ENCODE measurements around the gene NEGR1. TPM values are rescaled to one million over a fixed set of nuclear protein-coding genes. Genes with fewer than 3 reads are reported as not detected.
A peak's percentile ranks its signal among the peaks of the same experiment; 100 is the strongest.

The NEGR1 gene
- total RNA-seq, 1 experiment from 2014 or later = 0.23 TPM

DNA sequence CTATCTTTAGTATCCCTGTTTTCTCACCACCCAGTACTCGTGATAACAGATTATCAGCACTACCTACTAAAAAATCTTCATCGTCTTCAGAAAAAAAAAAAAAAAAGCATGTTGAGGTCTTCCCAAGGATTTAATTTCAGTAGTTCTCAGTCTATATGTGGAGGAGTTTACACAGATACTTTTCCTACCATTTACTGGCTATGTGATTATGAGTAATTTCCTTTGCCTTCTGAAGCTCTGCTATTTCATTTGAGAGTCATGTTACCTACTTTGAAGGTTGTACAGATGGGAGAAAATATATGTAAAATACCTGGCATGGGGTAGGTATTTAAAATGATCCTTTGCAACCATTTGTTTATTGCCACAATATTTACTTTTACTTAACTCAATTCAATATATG is 399.7 kb downstream of the NEGR1 start:
- Histone ChIP-seq H3K27me3 (no peaks in the 10 kb centered on the region), H3K36me3 (no peaks in the 10 kb centered on the region), H3K4me3 (no peak overlapping the region), H3K9me3 (no peaks in the 10 kb centered on the region)
- DNase-seq = no peak

DNA sequence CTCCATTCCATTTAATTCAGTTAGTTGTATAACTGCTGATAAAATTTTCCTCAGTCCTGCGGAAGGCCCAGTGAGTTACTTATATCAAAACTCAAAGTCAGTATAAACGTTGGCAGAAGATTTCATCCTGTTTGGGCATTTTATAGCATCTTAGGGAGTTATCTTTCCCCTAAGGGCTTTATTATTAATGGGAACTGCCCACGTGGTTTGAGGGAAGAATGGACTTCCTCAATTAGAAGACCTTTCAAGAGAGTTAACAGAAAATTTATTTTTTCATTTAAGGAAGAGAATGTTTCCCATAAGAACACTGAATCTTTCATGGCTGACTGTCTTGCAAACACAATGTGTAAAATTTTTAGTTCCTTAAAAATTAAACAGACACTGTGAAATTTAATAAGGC is 400.1 kb downstream of the NEGR1 start:
- no peak for DNase-seq
- Histone ChIP-seq H3K36me3 (no peaks in the 10 kb centered on the region), H3K4me3 (no peak overlapping the region)

GRCh38 chr1:71881611-71882010 is 400.7 kb downstream of the NEGR1 start:
- no peaks in the 10 kb centered on the region for H3K27me3 ChIP-seq
- no peak for DNase-seq
- H3K36me3 ChIP-seq = no peaks in the 10 kb centered on the region
- no peak overlapping the region for H3K4me3 ChIP-seq
- no peaks in the 10 kb centered on the region for H3K9me3 ChIP-seq

More for the DNA sequence above, 400.1 kb downstream of the NEGR1 start:
- H3K9me3 ChIP-seq = no peaks in the 10 kb centered on the region
- no peaks in the 10 kb centered on the region for H3K27me3 ChIP-seq

- H3K27me3 ChIP-seq = no peaks in the 10 kb centered on the region
- H3K9me3 ChIP-seq = no peaks in the 10 kb centered on the region
- no peaks in the 10 kb centered on the region for H3K36me3 ChIP-seq
- DNase-seq = no peak
- H3K4me3 ChIP-seq = no peak overlapping the region
Observed at GRCh38 chr1:71869326-71869725, 413.0 kb downstream of the NEGR1 start.

DNA sequence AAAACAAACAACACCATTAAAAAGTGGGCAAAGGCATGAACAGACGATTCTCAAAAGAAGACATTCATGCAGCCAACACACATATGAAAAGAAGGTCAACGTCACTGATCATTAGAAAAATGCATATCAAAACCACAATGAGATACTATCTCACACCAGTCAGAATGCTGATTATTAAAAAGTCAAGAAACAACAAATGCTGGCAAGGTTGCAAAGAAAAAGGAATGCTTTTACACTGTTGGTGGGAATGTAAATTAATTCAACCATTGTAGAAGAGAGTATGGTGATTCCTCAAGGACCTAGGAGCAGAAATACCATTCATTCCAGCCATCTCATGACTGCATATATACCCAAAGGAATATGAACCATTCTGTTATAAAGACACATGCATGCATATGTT is 419.6 kb downstream of the NEGR1 start:
- no peak overlapping the region for H3K4me3 ChIP-seq
- DNase-seq = no peak
- no peaks in the 10 kb centered on the region for H3K9me3 ChIP-seq
- H3K27me3 ChIP-seq = no peaks in the 10 kb centered on the region
- H3K36me3 ChIP-seq = no peaks in the 10 kb centered on the region

DNA sequence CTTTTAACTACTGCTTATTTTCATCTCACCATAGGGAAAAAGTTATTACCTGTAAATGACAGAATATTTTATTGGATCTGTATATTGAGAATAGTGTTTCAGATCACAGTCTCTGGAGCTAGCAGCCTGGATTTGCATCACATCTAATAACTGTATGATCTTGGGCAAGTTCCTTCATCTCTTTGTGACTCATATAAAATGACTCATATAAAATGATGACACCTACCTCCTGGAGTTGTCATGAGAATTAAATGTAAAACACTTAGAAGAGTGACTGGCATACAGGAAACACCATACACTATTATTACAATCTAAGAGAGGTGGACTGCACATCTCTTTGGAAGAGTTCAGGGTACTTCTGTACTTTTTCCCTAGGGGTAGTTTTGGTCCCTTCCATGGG is 421.3 kb downstream of the NEGR1 start:
- no peaks in the 10 kb centered on the region for H3K36me3 ChIP-seq
- H3K9me3 ChIP-seq = no peaks in the 10 kb centered on the region
- H3K27me3 ChIP-seq = no peaks in the 10 kb centered on the region
- H3K4me3 ChIP-seq = no peak overlapping the region
- no peak for DNase-seq

GRCh38 chr1:71859806-71860205 is 422.5 kb downstream of the NEGR1 start:
- Histone ChIP-seq H3K27me3 (no peaks in the 10 kb centered on the region), H3K36me3 (no peaks in the 10 kb centered on the region)
- no peak for DNase-seq

GRCh38 chr1:71857862-71858261 is 424.5 kb downstream of the NEGR1 start:
- no peak for DNase-seq
- H3K4me3 ChIP-seq = no peak overlapping the region
- H3K27me3 ChIP-seq = no peaks in the 10 kb centered on the region
- H3K36me3 ChIP-seq = no peaks in the 10 kb centered on the region
- H3K9me3 ChIP-seq = no peaks in the 10 kb centered on the region

More at GRCh38 chr1:71859806-71860205, 422.5 kb downstream of the NEGR1 start:
- Histone ChIP-seq H3K9me3 (no peaks in the 10 kb centered on the region), H3K4me3 (no peak overlapping the region)

- Histone ChIP-seq H3K36me3 (no peaks in the 10 kb centered on the region), H3K4me3 (no peak overlapping the region), H3K27me3 (no peaks in the 10 kb centered on the region), H3K9me3 (no peaks in the 10 kb centered on the region)
- DNase-seq = no peak
Observed at GRCh38 chr1:71853360-71853759, 429.0 kb downstream of the NEGR1 start.

DNA sequence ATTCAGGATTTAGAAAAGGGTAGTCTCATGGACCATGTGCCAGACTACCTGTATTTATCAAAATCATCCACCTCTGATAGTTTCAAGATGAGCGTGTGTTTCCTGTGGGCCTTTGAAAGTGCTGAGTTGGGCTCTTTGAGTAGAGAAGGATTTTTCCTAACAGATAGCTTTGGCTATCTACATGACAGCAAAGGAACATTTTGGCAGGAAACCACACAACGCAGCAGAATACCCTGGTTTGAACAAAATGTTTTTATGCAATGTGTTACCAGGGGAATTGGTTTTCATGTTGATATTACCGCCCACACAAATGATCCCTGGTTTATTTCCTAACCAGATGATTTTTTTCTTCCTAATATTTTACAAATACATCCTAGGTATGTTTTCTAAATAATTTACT is 431.4 kb downstream of the NEGR1 start:
- Histone ChIP-seq H3K4me3 (no peak overlapping the region), H3K9me3 (no peaks in the 10 kb centered on the region), H3K27me3 (no peaks in the 10 kb centered on the region), H3K36me3 (no peaks in the 10 kb centered on the region)
- DNase-seq = no peak

DNA sequence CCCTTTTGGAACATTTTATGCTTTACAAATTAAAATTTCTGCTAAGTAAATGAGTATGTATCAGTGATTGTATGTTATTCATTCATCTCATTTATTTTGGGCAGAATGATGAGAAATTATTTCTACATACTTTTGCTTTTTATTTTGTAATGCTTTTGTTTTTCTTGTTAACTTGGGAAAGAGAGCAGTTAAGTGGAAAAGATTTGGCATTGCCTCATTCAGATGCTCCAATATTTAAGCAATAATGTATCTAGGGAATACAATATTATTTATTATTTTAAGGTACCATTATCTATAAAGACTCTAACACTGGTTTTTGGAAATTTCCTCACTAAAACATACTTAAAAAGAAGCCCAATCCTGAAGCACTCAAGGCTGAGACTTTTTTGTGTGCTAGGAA is 431.8 kb downstream of the NEGR1 start:
- Histone ChIP-seq H3K27me3 (no peaks in the 10 kb centered on the region), H3K9me3 (no peaks in the 10 kb centered on the region), H3K36me3 (no peaks in the 10 kb centered on the region), H3K4me3 (no peak overlapping the region)
- DNase-seq = no peak

GRCh38 chr1:71843012-71843411 is 439.3 kb downstream of the NEGR1 start:
- Histone ChIP-seq H3K9me3 (no peaks in the 10 kb centered on the region), H3K36me3 (no peaks in the 10 kb centered on the region), H3K27me3 (no peaks in the 10 kb centered on the region), H3K4me3 (no peak overlapping the region)
- no peak for DNase-seq

GRCh38 chr1:71839876-71840275 is 442.5 kb downstream of the NEGR1 start:
- Histone ChIP-seq H3K36me3 (no peaks in the 10 kb centered on the region), H3K27me3 (no peaks in the 10 kb centered on the region), H3K4me3 (no peak overlapping the region), H3K9me3 (no peaks in the 10 kb centered on the region)
- no peak for DNase-seq

- Histone ChIP-seq H3K36me3 (no peaks in the 10 kb centered on the region), H3K4me3 (no peak overlapping the region), H3K27me3 (no peaks in the 10 kb centered on the region), H3K9me3 (no peaks in the 10 kb centered on the region)
- no peak for DNase-seq
Observed at GRCh38 chr1:71836904-71837303, 445.4 kb downstream of the NEGR1 start.

- DNase-seq = no peak
- H3K9me3 ChIP-seq = no peaks in the 10 kb centered on the region
Observed at GRCh38 chr1:71835442-71835813, 446.9 kb downstream of the NEGR1 start.

GRCh38 chr1:71834601-71835441 is 447.5 kb downstream of the NEGR1 start:
- Histone ChIP-seq H3K27me3 (no peaks in the 10 kb centered on the region), H3K4me3 (no peak overlapping the region), H3K9me3 (no peaks in the 10 kb centered on the region), H3K36me3 (no peaks in the 10 kb centered on the region)
- peak; percentile 9 for DNase-seq

More at GRCh38 chr1:71835442-71835813, 446.9 kb downstream of the NEGR1 start:
- Histone ChIP-seq H3K36me3 (no peaks in the 10 kb centered on the region), H3K4me3 (no peak overlapping the region), H3K27me3 (no peaks in the 10 kb centered on the region)

- no peaks in the 10 kb centered on the region for H3K9me3 ChIP-seq
- no peaks in the 10 kb centered on the region for H3K27me3 ChIP-seq
- H3K36me3 ChIP-seq = no peaks in the 10 kb centered on the region
- no peak for DNase-seq
- H3K4me3 ChIP-seq = no peak overlapping the region
Observed at GRCh38 chr1:71831646-71832045, 450.7 kb downstream of the NEGR1 start.

- DNase-seq = no peak
- no peaks in the 10 kb centered on the region for H3K9me3 ChIP-seq
- no peaks in the 10 kb centered on the region for H3K36me3 ChIP-seq
- H3K4me3 ChIP-seq = no peak overlapping the region
- H3K27me3 ChIP-seq = no peaks in the 10 kb centered on the region
Observed at GRCh38 chr1:71829346-71829745, 453.0 kb downstream of the NEGR1 start.
